IMR-90 (cell line): ENCODE measurements around the gene DERA.

ENCODE experiments used
- CEBPB ChIP-seq: IDR thresholded peaks from 2 replicates; pipeline ENCODE4 v1.6.1; 2012; ENCODE audit warnings: low read depth, low read length, improper control_type of control experiment
- CHD1 ChIP-seq: IDR thresholded peaks from 2 replicates; pipeline ENCODE4 v1.6.1; 2012; ENCODE audit warnings: low read depth, low read length, improper control_type of control experiment
- MAZ ChIP-seq: IDR thresholded peaks from 2 replicates; pipeline ENCODE4 v1.6.1; 2012; ENCODE audit warnings: low read depth, mild to moderate bottlenecking, low read length, improper control_type of control experiment, moderate library complexity, borderline replicate concordance
- MXI1 ChIP-seq: IDR thresholded peaks from 2 replicates; pipeline ENCODE4 v1.6.1; 2012; ENCODE audit warnings: low read depth, mild to moderate bottlenecking, low read length, moderate library complexity, borderline replicate concordance
- NFE2L2 ChIP-seq: fragments of 150-350 bp; IDR thresholded peaks from 2 replicates; pipeline ENCODE4 v1.6.1; 2016; ENCODE audit warnings: low read depth, mild to moderate bottlenecking, low read length
- POLR2A ChIP-seq: IDR thresholded peaks from 2 replicates; pipeline ENCODE4 v1.6.1; 2012; ENCODE audit warnings: mild to moderate bottlenecking, low read depth, low read length
- RAD21 ChIP-seq: IDR thresholded peaks from 2 replicates; pipeline ENCODE4 v1.6.1; 2012; ENCODE audit warnings: low read length, improper control_type of control experiment
- RCOR1 ChIP-seq: IDR thresholded peaks from 2 replicates; pipeline ENCODE4 v1.6.1; 2012; ENCODE audit warnings: mild to moderate bottlenecking, low read length, improper control_type of control experiment; ENCODE audit not compliant: insufficient replicate concordance
- RFX5 ChIP-seq: IDR thresholded peaks from 2 replicates; pipeline ENCODE4 v1.8.0; 2012; ENCODE audit warnings: low read depth, mild to moderate bottlenecking, low read length, moderate library complexity
- SMC3 ChIP-seq: fragments of 150-350 bp; IDR thresholded peaks from 2 replicates; pipeline ENCODE4 v1.6.1; 2016; ENCODE audit warnings: low read depth, mild to moderate bottlenecking, antibody characterized with exemption, low read length, moderate library complexity
- TF ChIP-seq, protein P1 (sequence below): conservative IDR thresholded peaks from 2 replicates; pipeline ENCODE4 v1.5.1; 2012; ENCODE audit warnings: mild to moderate bottlenecking, low read depth, low read length, improper control_type of control experiment
- TF ChIP-seq, protein P2 (sequence below): fragments of 150-350 bp; IDR thresholded peaks from 2 replicates; pipeline ENCODE4 v1.6.1; 2016; ENCODE audit warnings: low read depth, mild to moderate bottlenecking, low read length, moderate library complexity, borderline replicate concordance
- TF ChIP-seq, protein P3 (sequence below): fragments of 150-350 bp; IDR thresholded peaks from 2 replicates; pipeline ENCODE4 v1.6.1; 2017; ENCODE audit warnings: mild to moderate bottlenecking, antibody characterized with exemption, low read length, low read depth

DNA sequence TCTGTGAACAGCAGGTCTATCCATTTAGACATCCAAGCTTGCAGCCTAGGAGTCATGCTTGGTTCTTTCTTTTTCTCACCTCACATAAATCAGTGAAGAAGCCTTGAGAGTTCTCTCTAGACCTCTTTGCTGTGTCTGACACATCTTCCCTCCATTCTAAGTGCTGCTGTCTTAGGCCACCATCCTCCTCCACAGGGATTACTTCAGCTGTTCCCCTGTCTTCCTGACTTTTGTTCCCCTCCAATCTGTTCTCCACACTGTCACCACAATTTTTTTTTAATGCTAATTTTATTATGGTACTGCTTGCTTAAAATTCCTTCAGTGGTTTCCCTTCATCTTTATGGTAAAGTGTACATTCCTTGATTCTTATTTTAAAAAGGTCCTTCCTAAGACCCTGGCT, 71.8 kb downstream of the DERA start:
- TF ChIP-seq, protein P1, sequence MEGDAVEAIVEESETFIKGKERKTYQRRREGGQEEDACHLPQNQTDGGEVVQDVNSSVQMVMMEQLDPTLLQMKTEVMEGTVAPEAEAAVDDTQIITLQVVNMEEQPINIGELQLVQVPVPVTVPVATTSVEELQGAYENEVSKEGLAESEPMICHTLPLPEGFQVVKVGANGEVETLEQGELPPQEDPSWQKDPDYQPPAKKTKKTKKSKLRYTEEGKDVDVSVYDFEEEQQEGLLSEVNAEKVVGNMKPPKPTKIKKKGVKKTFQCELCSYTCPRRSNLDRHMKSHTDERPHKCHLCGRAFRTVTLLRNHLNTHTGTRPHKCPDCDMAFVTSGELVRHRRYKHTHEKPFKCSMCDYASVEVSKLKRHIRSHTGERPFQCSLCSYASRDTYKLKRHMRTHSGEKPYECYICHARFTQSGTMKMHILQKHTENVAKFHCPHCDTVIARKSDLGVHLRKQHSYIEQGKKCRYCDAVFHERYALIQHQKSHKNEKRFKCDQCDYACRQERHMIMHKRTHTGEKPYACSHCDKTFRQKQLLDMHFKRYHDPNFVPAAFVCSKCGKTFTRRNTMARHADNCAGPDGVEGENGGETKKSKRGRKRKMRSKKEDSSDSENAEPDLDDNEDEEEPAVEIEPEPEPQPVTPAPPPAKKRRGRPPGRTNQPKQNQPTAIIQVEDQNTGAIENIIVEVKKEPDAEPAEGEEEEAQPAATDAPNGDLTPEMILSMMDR: no peak
- no peak for TF ChIP-seq POLR2A
- no peak for TF ChIP-seq CHD1
- TF ChIP-seq CEBPB: no peak
- no peak for TF ChIP-seq RAD21
- no peak for TF ChIP-seq NFE2L2
- TF ChIP-seq MAZ: no peak
- TF ChIP-seq, protein P2, sequence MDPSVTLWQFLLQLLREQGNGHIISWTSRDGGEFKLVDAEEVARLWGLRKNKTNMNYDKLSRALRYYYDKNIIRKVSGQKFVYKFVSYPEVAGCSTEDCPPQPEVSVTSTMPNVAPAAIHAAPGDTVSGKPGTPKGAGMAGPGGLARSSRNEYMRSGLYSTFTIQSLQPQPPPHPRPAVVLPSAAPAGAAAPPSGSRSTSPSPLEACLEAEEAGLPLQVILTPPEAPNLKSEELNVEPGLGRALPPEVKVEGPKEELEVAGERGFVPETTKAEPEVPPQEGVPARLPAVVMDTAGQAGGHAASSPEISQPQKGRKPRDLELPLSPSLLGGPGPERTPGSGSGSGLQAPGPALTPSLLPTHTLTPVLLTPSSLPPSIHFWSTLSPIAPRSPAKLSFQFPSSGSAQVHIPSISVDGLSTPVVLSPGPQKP: no peak
- TF ChIP-seq SMC3: no peak
- TF ChIP-seq, protein P3, sequence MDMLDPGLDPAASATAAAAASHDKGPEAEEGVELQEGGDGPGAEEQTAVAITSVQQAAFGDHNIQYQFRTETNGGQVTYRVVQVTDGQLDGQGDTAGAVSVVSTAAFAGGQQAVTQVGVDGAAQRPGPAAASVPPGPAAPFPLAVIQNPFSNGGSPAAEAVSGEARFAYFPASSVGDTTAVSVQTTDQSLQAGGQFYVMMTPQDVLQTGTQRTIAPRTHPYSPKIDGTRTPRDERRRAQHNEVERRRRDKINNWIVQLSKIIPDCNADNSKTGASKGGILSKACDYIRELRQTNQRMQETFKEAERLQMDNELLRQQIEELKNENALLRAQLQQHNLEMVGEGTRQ: no peak
- TF ChIP-seq RCOR1: no peak
- no peak for TF ChIP-seq MXI1
- TF ChIP-seq RFX5: no peak
